WTC11 (cell line): Measurements from ENCODE around the gene HDDC3. TPM values are rescaled to one million over a fixed set of nuclear protein-coding genes. Genes with fewer than 3 reads are reported as not detected.

Source experiments
- ATAC-seq: fragments of 200-7000 bp; cut with Tn5 transposase; 2 replicates; pipeline ENCODE4 v1.10.0; 2021; ENCODE audit warnings: mild to moderate bottlenecking, moderate library complexity
- CTCF ChIA-PET: fragments of 300-600 bp; sonication (Branson Sonifier 250); formaldehyde crosslinking; loops from one replicate; lab custom pipeline; 2021; ENCODE audit warnings: antibody characterized with exemption; lab: Charles Lee
- POLR2A ChIA-PET: fragments of 350-600 bp; sonication (Branson Sonifier 250); formaldehyde crosslinking; loops from one replicate; lab custom pipeline; 2021; ENCODE audit warnings: antibody characterized with exemption; lab: Charles Lee
- DNase-seq: peaks from one replicate; pipeline ENCODE4 v3.0.0; 2021; ENCODE audit warnings: low spot score
- H3K27ac Mint-ChIP-seq: 2 replicates; pipeline ENCODE4 v1.8.0; 2021; ENCODE audit warnings: mixed read lengths
- H3K27me3 Mint-ChIP-seq: 2 replicates; pipeline ENCODE4 v1.8.0; 2021; ENCODE audit warnings: low read depth, mild to moderate bottlenecking, moderate library complexity, mixed read lengths
- H3K36me3 Mint-ChIP-seq: 2 replicates; pipeline ENCODE4 v1.8.0; 2021; ENCODE audit warnings: mixed read lengths
- H3K4me1 Mint-ChIP-seq: 2 replicates; pipeline ENCODE4 v1.8.0; 2022; ENCODE audit warnings: mixed read lengths
- H3K4me3 Mint-ChIP-seq: 2 replicates; pipeline ENCODE4 v1.8.0; 2021; ENCODE audit warnings: mild to moderate bottlenecking, moderate library complexity, mixed read lengths
- H3K9me3 Mint-ChIP-seq: 2 replicates; pipeline ENCODE4 v1.8.0; 2021; ENCODE audit warnings: mixed read lengths
- ARID4B ChIP-seq: sonication (generic); formaldehyde crosslinking; IDR thresholded peaks from 2 replicates; pipeline ENCODE4 v1.8.0; 2023; ENCODE audit warnings: missing genetic modification reagents, mild to moderate bottlenecking, borderline replicate concordance
- CREM ChIP-seq: sonication (generic); formaldehyde crosslinking; IDR thresholded peaks from 2 replicates; pipeline ENCODE4 v1.8.1; 2022; ENCODE audit warnings: mild to moderate bottlenecking, missing genetic modification reagents, moderate library complexity
- FOXJ3 ChIP-seq: sonication (generic); formaldehyde crosslinking; IDR thresholded peaks from 2 replicates; pipeline ENCODE4 v1.9.0; 2021; ENCODE audit warnings: missing genetic modification reagents, mild to moderate bottlenecking, borderline replicate concordance
- FOXP4 ChIP-seq: sonication (generic); formaldehyde crosslinking; IDR thresholded peaks from 2 replicates; pipeline ENCODE4 v1.8.0; 2022; ENCODE audit warnings: mild to moderate bottlenecking, missing genetic modification reagents
- JAZF1 ChIP-seq: fragments of 250-450 bp; sonication (Bioruptor Pico); IDR thresholded peaks from 2 replicates; pipeline ENCODE4 v1.9.0; 2021; ENCODE audit warnings: moderate library complexity, mild to moderate bottlenecking, inconsistent platforms
- NR1H2 ChIP-seq: sonication (generic); formaldehyde crosslinking; IDR thresholded peaks from 2 replicates; pipeline ENCODE4 v1.9.0; 2021; ENCODE audit warnings: mild to moderate bottlenecking, moderate library complexity, missing genetic modification reagents
- NR3C1 ChIP-seq: sonication (generic); formaldehyde crosslinking; conservative IDR thresholded peaks from 2 replicates; pipeline ENCODE4 v1.8.1; 2023; ENCODE audit warnings: low read depth, mild to moderate bottlenecking, missing genetic modification reagents
- PRDM15 ChIP-seq: sonication (generic); formaldehyde crosslinking; IDR thresholded peaks from 2 replicates; pipeline ENCODE4 v1.8.0; 2022; ENCODE audit warnings: missing genetic modification reagents
- PREB ChIP-seq: sonication (generic); formaldehyde crosslinking; IDR thresholded peaks from 2 replicates; pipeline ENCODE4 v1.8.1; 2022; ENCODE audit warnings: mild to moderate bottlenecking, missing genetic modification reagents, moderate library complexity, borderline replicate concordance
- RELA ChIP-seq: sonication (generic); formaldehyde crosslinking; IDR thresholded peaks from 2 replicates; pipeline ENCODE4 v1.8.1; 2022; ENCODE audit warnings: missing genetic modification reagents, mild to moderate bottlenecking, borderline replicate concordance
- SOX15 ChIP-seq: fragments of 250-450 bp; sonication (Bioruptor Pico); IDR thresholded peaks from 2 replicates; pipeline ENCODE4 v1.9.0; 2021; ENCODE audit warnings: mild to moderate bottlenecking
- ZMAT4 ChIP-seq: fragments of 250-450 bp; sonication (Bioruptor Pico); IDR thresholded peaks from 2 replicates; pipeline ENCODE4 v1.9.0; 2021; ENCODE audit warnings: mild to moderate bottlenecking
- ZNF138 ChIP-seq: sonication (generic); formaldehyde crosslinking; conservative IDR thresholded peaks from 2 replicates; pipeline ENCODE4 v1.8.1; 2022; ENCODE audit warnings: mild to moderate bottlenecking, moderate library complexity, missing genetic modification reagents
- ZNF396 ChIP-seq: fragments of 250-450 bp; sonication (Bioruptor Pico); IDR thresholded peaks from 2 replicates; pipeline ENCODE4 v1.8.0; 2021; ENCODE audit warnings: mild to moderate bottlenecking, moderate library complexity, borderline replicate concordance
- total RNA-seq: library from RNA; stranded (reverse); gene quantifications from 3 replicates; pipeline ENCODE4 v1.2.3, GENCODE V29; 2021
- TF ChIP-seq, protein P1 (sequence below): sonication (generic); formaldehyde crosslinking; IDR thresholded peaks from 2 replicates; pipeline ENCODE4 v1.8.0; 2023; ENCODE audit warnings: mild to moderate bottlenecking, missing genetic modification reagents
- TF ChIP-seq, protein P2 (sequence below): fragments of 250-450 bp; sonication (Bioruptor Pico); conservative IDR thresholded peaks from 2 replicates; pipeline ENCODE4 v1.9.0; 2021; ENCODE audit warnings: mild to moderate bottlenecking
- TF ChIP-seq, protein P3 (sequence below): sonication (generic); formaldehyde crosslinking; IDR thresholded peaks from 2 replicates; pipeline ENCODE4 v1.8.1; 2023; ENCODE audit warnings: mild to moderate bottlenecking, missing genetic modification reagents

HDDC3 gene
- total RNA-seq, 1 experiment from 2014 or later, result 16.4 TPM

GRCh38 chr15:90970274-90970673, 37.9 kb upstream of the HDDC3 start:
- Mint-ChIP-seq H3K27me3 (no peaks in the 10 kb centered on the region), H3K9me3 (no peaks in the 10 kb centered on the region), H3K27ac (no peak overlapping the region), H3K4me3 (no peak overlapping the region), H3K4me1 (no peaks in the 10 kb centered on the region), H3K36me3 (peaks cover 79% of the 10 kb centered on the region)
- TF ChIP-seq RELA (no peak), ZNF396 (CRISPR knock-in tag) (no peak), ARID4B (CRISPR knock-in tag) (no peak), ZMAT4 (CRISPR knock-in tag) (no peak), SOX15 (CRISPR knock-in tag) (no peak), PRDM15 (CRISPR knock-in tag) (no peak), FOXJ3 (no peak), NR1H2 (CRISPR knock-in tag) (no peak), CREM (no peak), PREB (CRISPR knock-in tag) (no peak), ZNF138 (CRISPR knock-in tag) (no peak), JAZF1 (CRISPR knock-in tag) (no peak), FOXP4 (CRISPR knock-in tag) (no peak), NR3C1 (CRISPR knock-in tag) (no peak)
- TF ChIP-seq, protein P1, sequence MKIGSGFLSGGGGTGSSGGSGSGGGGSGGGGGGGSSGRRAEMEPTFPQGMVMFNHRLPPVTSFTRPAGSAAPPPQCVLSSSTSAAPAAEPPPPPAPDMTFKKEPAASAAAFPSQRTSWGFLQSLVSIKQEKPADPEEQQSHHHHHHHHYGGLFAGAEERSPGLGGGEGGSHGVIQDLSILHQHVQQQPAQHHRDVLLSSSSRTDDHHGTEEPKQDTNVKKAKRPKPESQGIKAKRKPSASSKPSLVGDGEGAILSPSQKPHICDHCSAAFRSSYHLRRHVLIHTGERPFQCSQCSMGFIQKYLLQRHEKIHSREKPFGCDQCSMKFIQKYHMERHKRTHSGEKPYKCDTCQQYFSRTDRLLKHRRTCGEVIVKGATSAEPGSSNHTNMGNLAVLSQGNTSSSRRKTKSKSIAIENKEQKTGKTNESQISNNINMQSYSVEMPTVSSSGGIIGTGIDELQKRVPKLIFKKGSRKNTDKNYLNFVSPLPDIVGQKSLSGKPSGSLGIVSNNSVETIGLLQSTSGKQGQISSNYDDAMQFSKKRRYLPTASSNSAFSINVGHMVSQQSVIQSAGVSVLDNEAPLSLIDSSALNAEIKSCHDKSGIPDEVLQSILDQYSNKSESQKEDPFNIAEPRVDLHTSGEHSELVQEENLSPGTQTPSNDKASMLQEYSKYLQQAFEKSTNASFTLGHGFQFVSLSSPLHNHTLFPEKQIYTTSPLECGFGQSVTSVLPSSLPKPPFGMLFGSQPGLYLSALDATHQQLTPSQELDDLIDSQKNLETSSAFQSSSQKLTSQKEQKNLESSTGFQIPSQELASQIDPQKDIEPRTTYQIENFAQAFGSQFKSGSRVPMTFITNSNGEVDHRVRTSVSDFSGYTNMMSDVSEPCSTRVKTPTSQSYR (CRISPR knock-in tag), result no peak
- TF ChIP-seq, protein P2, sequence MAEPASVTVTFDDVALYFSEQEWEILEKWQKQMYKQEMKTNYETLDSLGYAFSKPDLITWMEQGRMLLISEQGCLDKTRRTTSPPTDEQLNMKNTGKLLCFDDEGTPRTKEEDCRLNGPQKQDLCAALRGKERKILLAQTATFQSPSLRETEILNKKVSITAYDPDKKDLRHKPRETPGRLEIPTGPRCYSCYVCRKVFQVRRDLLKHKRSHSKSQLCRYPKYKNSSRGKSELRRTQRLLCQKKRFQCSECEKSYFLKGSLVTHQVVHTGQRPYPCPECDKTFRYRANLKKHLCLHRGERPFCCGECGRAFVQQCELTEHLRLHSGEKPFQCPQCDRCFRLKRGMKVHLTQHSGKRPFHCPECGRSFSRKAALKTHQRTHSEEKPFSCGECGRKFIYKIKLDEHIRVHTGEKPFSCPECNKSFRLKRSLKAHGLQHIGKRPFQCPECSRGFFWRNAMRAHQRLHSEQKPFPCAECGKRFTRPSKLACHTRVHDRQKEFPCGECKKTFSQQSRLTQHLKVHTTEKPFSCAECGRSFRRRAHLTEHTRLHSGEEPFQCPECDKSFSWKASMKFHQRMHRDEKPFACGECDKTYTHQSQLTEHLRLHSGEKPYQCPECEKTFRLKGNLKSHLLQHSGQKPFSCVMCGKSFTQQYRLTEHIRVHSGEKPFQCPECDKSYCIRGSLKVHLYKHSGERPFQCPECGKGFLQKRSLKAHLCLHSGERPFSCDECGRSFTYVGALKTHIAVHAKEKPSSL (CRISPR knock-in tag), result no peak
- TF ChIP-seq, protein P3, sequence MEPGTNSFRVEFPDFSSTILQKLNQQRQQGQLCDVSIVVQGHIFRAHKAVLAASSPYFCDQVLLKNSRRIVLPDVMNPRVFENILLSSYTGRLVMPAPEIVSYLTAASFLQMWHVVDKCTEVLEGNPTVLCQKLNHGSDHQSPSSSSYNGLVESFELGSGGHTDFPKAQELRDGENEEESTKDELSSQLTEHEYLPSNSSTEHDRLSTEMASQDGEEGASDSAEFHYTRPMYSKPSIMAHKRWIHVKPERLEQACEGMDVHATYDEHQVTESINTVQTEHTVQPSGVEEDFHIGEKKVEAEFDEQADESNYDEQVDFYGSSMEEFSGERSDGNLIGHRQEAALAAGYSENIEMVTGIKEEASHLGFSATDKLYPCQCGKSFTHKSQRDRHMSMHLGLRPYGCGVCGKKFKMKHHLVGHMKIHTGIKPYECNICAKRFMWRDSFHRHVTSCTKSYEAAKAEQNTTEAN (CRISPR knock-in tag), result no peak
- ChIA-PET CTCF (interaction anchor here (0.6 to 6.2 kb wide), 3 partner anchors 13 to 63 kb away, joined by 3 to 50 read pairs (median 5); partner anchors contain the start of gene UNC45A), POLR2A (no interaction called here)
- ATAC-seq (no peak), DNase-seq (no peak)
